Fibroblast of mammary gland (primary cell): ENCODE data around the gene ARMCX5.

Experiments
- DNase-seq: peaks from one replicate; pipeline ENCODE4 v3.0.0-alpha.2; 2010; ENCODE audit warnings: low read depth
- H3K4me3 ChIP-seq: 2 replicates; pipeline ENCODE4 v1.5.1; 2011; ENCODE audit warnings: low read depth, mild to moderate bottlenecking, low read length, moderate library complexity; ENCODE audit not compliant: control insufficient read depth
- CTCF ChIP-seq: conservative IDR thresholded peaks from 2 replicates; pipeline ENCODE4 v1.5.1; 2011; ENCODE audit warnings: low read depth, low read length, inconsistent platforms; ENCODE audit not compliant: control insufficient read depth, insufficient read depth

The ARMCX5 gene

GRCh38 chrX:102651242-102652011 is 52.1 kb downstream of the ARMCX5 start, which contains the start of gene GPRASP1:
Gene GPRASP1, plus strand, starts transcription at chrX:102651483. Its CDS starts 2,431 bp downstream, at chrX:102653914.
- DNase-seq = peak; percentile 26
- TF ChIP-seq CTCF = no peak

GRCh38 chrX:102652031-102652688 is 52.8 kb downstream of the ARMCX5 start:
- peak; percentile 59 for TF ChIP-seq CTCF
- DNase-seq = peak; percentile 42
- H3K4me3 ChIP-seq = peak overlapping the region; percentile 52

More at GRCh38 chrX:102651242-102652011, 52.1 kb downstream of the ARMCX5 start, which contains the start of gene GPRASP1:
- H3K4me3 ChIP-seq = peak within 1 kb of the TSS; percentile 52
